HEK293T (cell line): Measurements from ENCODE around the gene AGBL1.

Experiments
- SP1 ChIP-seq: fragments of 450-650 bp; IDR thresholded peaks from 2 replicates; pipeline ENCODE4 v1.6.1; 2017
- SUZ12 ChIP-seq: fragments of 450-650 bp; IDR thresholded peaks from 2 replicates; pipeline ENCODE4 v1.6.1; 2016; ENCODE audit warnings: mild to moderate bottlenecking

- TF ChIP-seq SUZ12 (no peak), SP1 (no peak)
Observed at GRCh38 chr15:86080302-86080701, 631 bp downstream of the AGBL1 start.
